SK-N-SH (cell line): Measurements from ENCODE around the gene PODXL. TPM values are rescaled to one million over a fixed set of nuclear protein-coding genes. Genes with fewer than 3 reads are reported as not detected.

Experiments
- CTCF ChIA-PET: fragments of 300-600, 350-600 bp; formaldehyde crosslinking; extraction: SDS; loops from one replicate; lab custom pipeline; 2021; lab: Yijun Ruan, JAX
- POLR2A ChIA-PET: fragments of 350-600 bp; sonication (Branson Sonifier 250); formaldehyde crosslinking; extraction: SDS; loops from one replicate; lab custom pipeline; 2020; ENCODE audit warnings: antibody characterized with exemption, inconsistent platforms; lab: Yijun Ruan, JAX
- DNase-seq: peaks from one replicate; pipeline ENCODE4 v3.0.0; 2012
- H2AFZ ChIP-seq: fragments of 200-600 bp; sonication (generic); 2 replicates; pipeline ENCODE4 v1.8.1; 2016; ENCODE audit warnings: antibody characterized with exemption, mild to moderate bottlenecking, low read depth
- H3F3A ChIP-seq: fragments of 200-600 bp; sonication (generic); replicated peaks from 2 replicates; pipeline ENCODE3; 2016; ENCODE audit warnings: antibody characterized with exemption, mild to moderate bottlenecking; ENCODE audit not compliant: insufficient read depth
- H3K27ac ChIP-seq, 2 experiments: fragments of 200-500 bp in 1 of 2; fragments of 200-600 bp in 1 of 2; sonication (Bioruptor generic) in 1 of 2; sonication (generic), shearing (Covaris generic) in 1 of 2; 2 replicates each; pipeline versions ENCODE4 v1.5.1 to v1.6.1; 2014 to 2016; ENCODE audit warnings: low read depth in 2 of 2, inconsistent platforms in 1 of 2, low read length in 1 of 2, mild to moderate bottlenecking in 1 of 2, mixed read lengths in 1 of 2
- H3K27me3 ChIP-seq: fragments of 200-600 bp; sonication (generic), shearing (Covaris generic); 2 replicates; pipeline ENCODE4 v1.6.1; 2016; ENCODE audit warnings: mixed run types; ENCODE audit not compliant: insufficient read depth
- H3K36me3 ChIP-seq, 2 experiments: fragments of 200-500 bp in 1 of 2; fragments of 200-600 bp in 1 of 2; sonication (Bioruptor generic) in 1 of 2; sonication (generic) in 1 of 2; replicated peaks in 1 of 2; 2 replicates each; pipeline versions ENCODE3 to v1.5.1; 2014 to 2016; ENCODE audit warnings: low read length in 1 of 2, mild to moderate bottlenecking in 1 of 2; ENCODE audit not compliant: insufficient read depth in 2 of 2, control insufficient read depth in 1 of 2
- H3K4me1 ChIP-seq, 2 experiments: fragments of 200-500 bp in 1 of 2; fragments of 200-600 bp in 1 of 2; sonication (Bioruptor generic) in 1 of 2; sonication (generic), shearing (Covaris generic) in 1 of 2; 2 replicates each; pipeline versions ENCODE4 v1.5.1 to v1.6.1; 2014 to 2016; ENCODE audit warnings: low read depth in 1 of 2, low read length in 1 of 2, mixed run types in 1 of 2; ENCODE audit not compliant: insufficient read depth in 2 of 2, control insufficient read depth in 1 of 2
- H3K4me2 ChIP-seq: fragments of 200-600 bp; sonication (generic), shearing (Covaris generic); 2 replicates; pipeline ENCODE4 v1.6.1; 2017; ENCODE audit warnings: mixed run types
- H3K4me3 ChIP-seq, 2 experiments: fragments of 200-500 bp in 1 of 2; fragments of 200-600 bp in 1 of 2; sonication (Bioruptor generic) in 1 of 2; sonication (generic), shearing (Covaris generic) in 1 of 2; 2 replicates each; pipeline versions ENCODE4 v1.5.1 to v1.8.1; 2014 to 2016; ENCODE audit warnings: low read depth in 2 of 2, inconsistent platforms in 1 of 2, low read length in 1 of 2, mild to moderate bottlenecking in 1 of 2, mixed read lengths in 1 of 2, moderate library complexity in 1 of 2
- H3K79me2 ChIP-seq: fragments of 200-600 bp; sonication (generic); 2 replicates; pipeline ENCODE4 v1.8.1; 2017; ENCODE audit warnings: mild to moderate bottlenecking; ENCODE audit not compliant: insufficient read depth
- H3K9ac ChIP-seq: fragments of 200-600 bp; sonication (generic); 2 replicates; pipeline ENCODE4 v1.6.1; 2017; ENCODE audit warnings: mixed run types
- H3K9me2 ChIP-seq: fragments of 200-600 bp; sonication (generic); 2 replicates; pipeline ENCODE4 v1.6.1; 2017; ENCODE audit warnings: mixed run types
- H3K9me3 ChIP-seq: fragments of 200-600 bp; sonication (generic); 2 replicates; pipeline ENCODE4 v1.6.1; 2017; ENCODE audit warnings: mixed run types, mild to moderate bottlenecking, moderate library complexity
- H4K20me1 ChIP-seq: fragments of 200-600 bp; sonication (generic); 2 replicates; pipeline ENCODE4 v1.6.1; 2017; ENCODE audit warnings: mild to moderate bottlenecking, mixed run types; ENCODE audit not compliant: insufficient read depth
- CHD2 ChIP-seq: fragments of 150-350 bp; IDR thresholded peaks from 2 replicates; pipeline ENCODE4 v1.6.1; 2018; ENCODE audit warnings: low read length; ENCODE audit not compliant: partially characterized antibody
- FOXJ3 ChIP-seq: sonication (generic); formaldehyde crosslinking; IDR thresholded peaks from 2 replicates; pipeline ENCODE4 v1.5.1; 2020; ENCODE audit warnings: mild to moderate bottlenecking, missing genetic modification reagents
- GABPA ChIP-seq: IDR thresholded peaks from 2 replicates; pipeline ENCODE4 v1.4.0; 2012; ENCODE audit warnings: low read depth, mild to moderate bottlenecking
- GATA2 ChIP-seq: sonication (generic); formaldehyde crosslinking; IDR thresholded peaks from 2 replicates; pipeline ENCODE4 v1.5.0; 2020; ENCODE audit warnings: mild to moderate bottlenecking, missing genetic modification reagents
- JUND ChIP-seq: IDR thresholded peaks from 2 replicates; pipeline ENCODE4 v1.4.0; 2012
- NFIC ChIP-seq: IDR thresholded peaks from 2 replicates; pipeline ENCODE4 v1.4.0; 2012; ENCODE audit warnings: borderline replicate concordance
- PBX3 ChIP-seq: IDR thresholded peaks from 2 replicates; pipeline ENCODE4; 2012
- RFX5 ChIP-seq: IDR thresholded peaks from 2 replicates; pipeline ENCODE4 v1.6.1; 2012; ENCODE audit warnings: mild to moderate bottlenecking, improper control_type of control experiment, low read length
- SIN3A ChIP-seq: IDR thresholded peaks from 2 replicates; pipeline ENCODE4 v1.6.1; 2012; ENCODE audit warnings: low read depth, mild to moderate bottlenecking, low read length, moderate library complexity, borderline replicate concordance
- SMC3 ChIP-seq: IDR thresholded peaks from 2 replicates; pipeline ENCODE4 v1.6.1; 2012; ENCODE audit warnings: low read depth, low read length, improper control_type of control experiment
- TAF1 ChIP-seq: IDR thresholded peaks from 2 replicates; pipeline ENCODE4 v1.6.1; 2012; ENCODE audit warnings: low read depth, mild to moderate bottlenecking, low read length, moderate library complexity, borderline replicate concordance
- TCF12 ChIP-seq: IDR thresholded peaks from 2 replicates; pipeline ENCODE4 v1.4.0; 2012
- TEAD4 ChIP-seq: IDR thresholded peaks from 2 replicates; pipeline ENCODE4 v1.4.0; 2012; ENCODE audit warnings: mild to moderate bottlenecking, borderline replicate concordance; ENCODE audit not compliant: insufficient read depth
- ZBTB33 ChIP-seq: IDR thresholded peaks from 2 replicates; pipeline ENCODE4 v1.4.0; 2012; ENCODE audit warnings: low read depth, borderline replicate concordance
- WGBS: methylation state at CpG from one replicate; pipeline ENCODE4 v1.1.6; 2017; ENCODE audit warnings: low lambda C conversion rate; 5-methylcytosine and 5-hydroxymethylcytosine counted together
- polyA plus RNA-seq, 3 experiments: library from polyadenylated mRNA; depleted of rRNA; stranded (reverse); fragments of >200 nt; gene quantifications; 2 replicates each; pipeline ENCODE4 v1.2.3, GENCODE V29; 2012

Gene PODXL
- polyA plus RNA-seq, 1 of the 3 experiments (the other 2 are of a cell fraction) = 76.1 TPM

DNA sequence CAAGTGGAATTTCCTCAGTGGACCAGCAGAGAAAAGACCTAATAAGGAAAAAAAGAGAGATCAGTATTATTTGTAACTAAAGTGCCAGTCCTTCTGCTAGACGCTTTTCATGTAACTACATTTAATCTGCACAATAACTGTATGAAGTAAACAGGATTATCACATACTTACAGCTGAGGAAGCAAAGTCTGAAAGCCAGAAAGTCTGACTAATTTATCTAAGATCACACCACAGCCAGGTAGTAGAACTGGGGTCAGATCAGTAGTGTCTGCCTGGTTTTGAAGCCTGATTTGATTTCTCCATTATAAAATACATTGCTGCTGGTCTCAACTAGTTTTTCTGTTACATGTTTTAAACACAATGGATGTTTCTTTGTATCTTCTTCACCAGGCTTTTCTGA is 69.2 kb downstream of the PODXL start (continued):
- no peak for TF ChIP-seq SIN3A
- no peak for TF ChIP-seq GATA2
- no peak for TF ChIP-seq RFX5
- TF ChIP-seq TCF12 = no peak
- TF ChIP-seq JUND = no peak
- TF ChIP-seq SMC3 = no peak
- TF ChIP-seq, all 33 proteins: peak for 0

- Histone ChIP-seq H3F3A (peaks cover 74% of the 10 kb centered on the region), H3K4me2 (no peak overlapping the region), H2AFZ (no peak overlapping the region), H3K79me2 (no peaks in the 10 kb centered on the region), H3K27me3 (no peaks in the 10 kb centered on the region), H3K4me3 (no peak overlapping the region), H3K9ac (no peak overlapping the region), H3K36me3 (peaks cover 38 to 70% of the 10 kb centered on the region in 2 experiments), H3K9me3 (no peaks in the 10 kb centered on the region), H3K4me1 (peaks cover 0 to 2% of the 10 kb centered on the region in 2 experiments; a peak in 3 of 4 replicates), H4K20me1 (peaks cover 7% of the 10 kb centered on the region; the same call in 1 of the 2 replicates), H3K27ac (peak overlapping the region; percentile 3 to 11; a peak in 2 of 4 replicates), H3K9me2 (no peaks in the 10 kb centered on the region)
- no peak for TF ChIP-seq PBX3
- TF ChIP-seq GATA2 = no peak
- no peak for TF ChIP-seq TAF1
- no peak for TF ChIP-seq ZBTB33
- no peak for TF ChIP-seq NFIC
- no peak for TF ChIP-seq GABPA
- TF ChIP-seq TEAD4 = no peak
- no peak for TF ChIP-seq FOXJ3 (CRISPR knock-in tag)
- TF ChIP-seq CHD2 = no peak
- DNase-seq = no peak
- ChIA-PET CTCF (interaction anchor here (0.7 to 1.5 kb wide), 4 partner anchors 10 to 373 kb away, joined by 3 to 6 read pairs (median 3); no protein-coding TSS in a partner anchor), POLR2A (no interaction called here)
- 97% methylated on average over 2 of the region's 2 CpGs for WGBS
These were observed 70.1 kb downstream of the PODXL start for GRCh38 chr7:131486346-131486745.

- Histone ChIP-seq H3K4me2 (no peak overlapping the region), H3F3A (peaks cover 67% of the 10 kb centered on the region), H3K27me3 (no peaks in the 10 kb centered on the region), H3K4me3 (no peak overlapping the region), H3K9me3 (no peaks in the 10 kb centered on the region), H4K20me1 (peaks cover 1% of the 10 kb centered on the region; the same call in 1 of the 2 replicates), H3K79me2 (no peaks in the 10 kb centered on the region), H3K27ac (no peak overlapping the region; a peak in 1 of 4 replicates), H3K4me1 (peaks cover 3 to 17% of the 10 kb centered on the region in 2 experiments), H3K9ac (no peak overlapping the region), H3K9me2 (no peaks in the 10 kb centered on the region), H2AFZ (no peak overlapping the region), H3K36me3 (peaks cover 35 to 54% of the 10 kb centered on the region in 2 experiments)
- POLR2A ChIA-PET = no interaction called here
- WGBS = 95% methylated on average over 2 of the region's 2 CpGs
- CTCF ChIA-PET = interaction anchor here (1.3 to 1.5 kb wide), 5 partner anchors 15 to 587 kb away, joined by 3 to 5 read pairs (median 4); no protein-coding TSS in a partner anchor
- DNase-seq = no peak
- TF ChIP-seq TAF1 = no peak
These were observed 72.8 kb downstream of the PODXL start for GRCh38 chr7:131483586-131483985.
